Tibial nerve (tissue), 4 donors: Measurements from ENCODE around the gene RREB1. TPM values are rescaled to one million over a fixed set of nuclear protein-coding genes. Genes with fewer than 3 reads are reported as not detected.

Experiments used
- DNase-seq, 2 donors: peaks; one replicate each; pipeline ENCODE4 v3.0.0-alpha.2; 2019; ENCODE audit warnings: low spot score in 2 of 2
- H3K27ac ChIP-seq, 4 donors: fragments of 200-600 bp; sonication (generic) in 3 of 4; one replicate each; pipeline ENCODE4 v1.5.1; 2017 to 2019; ENCODE audit warnings: mild to moderate bottlenecking in 1 of 4
- H3K27me3 ChIP-seq, 2 donors: fragments of 200-600 bp; sonication (generic) in 1 of 2; one replicate each; pipeline versions ENCODE4 v1.5.1 to v1.6.0; 2017 to 2019
- H3K36me3 ChIP-seq, 3 donors: fragments of 200-600 bp; sonication (generic); one replicate each; pipeline ENCODE4 v1.5.1; 2018 to 2019
- H3K4me1 ChIP-seq, 4 donors: fragments of 200-600 bp; sonication (generic) in 3 of 4; one replicate each; pipeline ENCODE4 v1.5.1; 2017 to 2019
- H3K4me3 ChIP-seq, 4 donors: fragments of 200-600 bp; sonication (generic) in 3 of 4; one replicate each; pipeline ENCODE4 v1.5.1; 2017 to 2019; ENCODE audit warnings: mild to moderate bottlenecking in 1 of 4, moderate library complexity in 1 of 4
- H3K9me3 ChIP-seq, 4 donors: fragments of 200-600 bp; sonication (generic) in 3 of 4; one replicate each; pipeline ENCODE4 v1.5.1; 2017 to 2019
- EP300 ChIP-seq, 2 donors: sonication (generic); formaldehyde crosslinking; IDR thresholded peaks; one replicate each; pipeline ENCODE4 v1.6.1; 2017; ENCODE audit warnings: antibody characterized with exemption in 2 of 2, mild to moderate bottlenecking in 1 of 2
- POLR2A ChIP-seq, 2 donors: fragments of 450-650 bp; IDR thresholded peaks; one replicate each; pipeline ENCODE4 v1.6.1; 2017; ENCODE audit warnings: antibody characterized with exemption in 2 of 2, mild to moderate bottlenecking in 2 of 2, moderate library complexity in 2 of 2
- WGBS, 2 donors: methylation state at CpG; one replicate each; pipeline ENCODE4 v1.1.5; 2018; 5-methylcytosine and 5-hydroxymethylcytosine counted together
- total RNA-seq, 4 donors: library from RNA; depleted of rRNA; stranded (reverse); fragments of >200 nt; gene quantifications; one replicate each; pipeline ENCODE4 v1.1.0, GENCODE V29; 2016
- TF ChIP-seq, protein P1 (sequence below), 5 experiments: fragments of 200-600 bp in 3 of 5; fragments of 450-650 bp in 2 of 5; sonication (generic) in 3 of 5; IDR thresholded peaks; one replicate each; pipeline ENCODE4 v1.5.1; 2016 to 2019; ENCODE audit warnings: antibody characterized with exemption in 5 of 5, mild to moderate bottlenecking in 3 of 5, moderate library complexity in 2 of 5

RREB1 gene
- total RNA-seq, 4 donors from 2014 or later: 32.3 to 61.5 (median 36.3) TPM

DNA sequence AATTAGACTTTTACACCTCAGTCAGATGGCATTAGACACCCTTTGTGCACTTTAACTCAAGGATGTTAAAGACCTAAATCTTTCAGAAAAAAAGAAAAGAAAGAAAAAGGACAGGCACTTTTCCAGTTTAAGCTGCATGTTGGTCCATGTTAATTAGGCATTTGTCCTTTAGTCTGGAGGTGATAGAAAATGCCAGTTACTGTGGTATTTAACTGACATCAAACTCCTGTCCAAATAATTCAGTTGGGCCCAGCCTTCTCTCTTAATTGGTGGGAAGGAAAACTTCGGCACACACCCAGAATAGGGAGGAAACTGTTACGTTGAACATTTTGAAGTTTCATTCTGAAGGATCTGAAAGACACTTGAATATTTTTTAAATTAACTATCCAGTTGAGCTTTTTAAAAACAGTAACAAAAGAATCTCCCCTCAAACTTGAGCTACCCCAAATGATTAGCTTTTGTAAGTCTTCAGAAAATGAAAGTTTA, 30.3 kb downstream of the RREB1 start:
- H3K4me3 ChIP-seq: peak overlapping the region in 1 of 4 donors; percentile 28
- TF ChIP-seq EP300 (IDR thresholded peaks at IDR 0.05): no peak
- TF ChIP-seq, protein P1, sequence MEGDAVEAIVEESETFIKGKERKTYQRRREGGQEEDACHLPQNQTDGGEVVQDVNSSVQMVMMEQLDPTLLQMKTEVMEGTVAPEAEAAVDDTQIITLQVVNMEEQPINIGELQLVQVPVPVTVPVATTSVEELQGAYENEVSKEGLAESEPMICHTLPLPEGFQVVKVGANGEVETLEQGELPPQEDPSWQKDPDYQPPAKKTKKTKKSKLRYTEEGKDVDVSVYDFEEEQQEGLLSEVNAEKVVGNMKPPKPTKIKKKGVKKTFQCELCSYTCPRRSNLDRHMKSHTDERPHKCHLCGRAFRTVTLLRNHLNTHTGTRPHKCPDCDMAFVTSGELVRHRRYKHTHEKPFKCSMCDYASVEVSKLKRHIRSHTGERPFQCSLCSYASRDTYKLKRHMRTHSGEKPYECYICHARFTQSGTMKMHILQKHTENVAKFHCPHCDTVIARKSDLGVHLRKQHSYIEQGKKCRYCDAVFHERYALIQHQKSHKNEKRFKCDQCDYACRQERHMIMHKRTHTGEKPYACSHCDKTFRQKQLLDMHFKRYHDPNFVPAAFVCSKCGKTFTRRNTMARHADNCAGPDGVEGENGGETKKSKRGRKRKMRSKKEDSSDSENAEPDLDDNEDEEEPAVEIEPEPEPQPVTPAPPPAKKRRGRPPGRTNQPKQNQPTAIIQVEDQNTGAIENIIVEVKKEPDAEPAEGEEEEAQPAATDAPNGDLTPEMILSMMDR (IDR thresholded peaks at IDR 0.05): no peak
- no peak for TF ChIP-seq POLR2A (IDR thresholded peaks at IDR 0.05)

DNA sequence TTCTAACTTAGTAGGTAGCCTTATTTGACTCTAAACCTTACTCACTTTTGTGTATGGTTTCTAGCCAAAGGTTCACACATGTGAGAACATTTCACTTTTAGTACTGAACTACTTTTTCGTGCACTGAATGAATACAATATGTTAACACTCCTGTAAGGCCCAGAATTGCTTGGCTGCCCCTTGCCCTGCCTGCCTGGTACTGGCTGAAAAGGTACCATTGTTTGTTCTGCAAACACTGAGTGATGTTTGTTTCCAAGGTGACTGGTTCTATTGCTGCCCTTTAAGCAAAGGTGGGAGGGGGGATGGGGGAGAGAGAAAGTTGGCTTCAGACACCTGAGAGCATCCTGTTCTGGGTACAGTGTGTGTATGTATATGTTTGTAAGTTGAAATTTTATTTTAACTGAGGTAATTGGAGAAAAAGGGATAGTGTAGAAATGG, 31.2 kb downstream of the RREB1 start:
- H3K27ac ChIP-seq: peak overlapping the region in 3 of 4 donors; percentile 67 to 96 (median 85)
- no peaks in the 10 kb centered on the region for H3K36me3 ChIP-seq
- no peaks in the 10 kb centered on the region for H3K9me3 ChIP-seq
- no peak overlapping the region for H3K4me3 ChIP-seq
- peaks cover 0 to 63% (median 34%) of the 10 kb centered on the region in 4 donors for H3K4me1 ChIP-seq
- no peak for DNase-seq
- H3K27me3 ChIP-seq: no peaks in the 10 kb centered on the region
- WGBS, 2 donors: 52 to 54% methylated on average over 1 of the region's 1 CpG
- TF ChIP-seq, protein P1 (IDR thresholded peaks at IDR 0.05): no peak
- no peak for TF ChIP-seq POLR2A (IDR thresholded peaks at IDR 0.05)
- no peak for TF ChIP-seq EP300 (IDR thresholded peaks at IDR 0.05)

More for the DNA sequence above, 30.3 kb downstream of the RREB1 start:
- H3K36me3 ChIP-seq: no peaks in the 10 kb centered on the region
- H3K9me3 ChIP-seq: no peaks in the 10 kb centered on the region
- H3K27ac ChIP-seq: peak overlapping the region; percentile 56 to 96 (median 76)
- peaks cover 0 to 55% (median 32%) of the 10 kb centered on the region in 4 donors for H3K4me1 ChIP-seq
- WGBS, 2 donors: 17 to 18% methylated on average over 2 of the region's 2 CpGs
- H3K27me3 ChIP-seq: no peaks in the 10 kb centered on the region
- DNase-seq: no peak

DNA sequence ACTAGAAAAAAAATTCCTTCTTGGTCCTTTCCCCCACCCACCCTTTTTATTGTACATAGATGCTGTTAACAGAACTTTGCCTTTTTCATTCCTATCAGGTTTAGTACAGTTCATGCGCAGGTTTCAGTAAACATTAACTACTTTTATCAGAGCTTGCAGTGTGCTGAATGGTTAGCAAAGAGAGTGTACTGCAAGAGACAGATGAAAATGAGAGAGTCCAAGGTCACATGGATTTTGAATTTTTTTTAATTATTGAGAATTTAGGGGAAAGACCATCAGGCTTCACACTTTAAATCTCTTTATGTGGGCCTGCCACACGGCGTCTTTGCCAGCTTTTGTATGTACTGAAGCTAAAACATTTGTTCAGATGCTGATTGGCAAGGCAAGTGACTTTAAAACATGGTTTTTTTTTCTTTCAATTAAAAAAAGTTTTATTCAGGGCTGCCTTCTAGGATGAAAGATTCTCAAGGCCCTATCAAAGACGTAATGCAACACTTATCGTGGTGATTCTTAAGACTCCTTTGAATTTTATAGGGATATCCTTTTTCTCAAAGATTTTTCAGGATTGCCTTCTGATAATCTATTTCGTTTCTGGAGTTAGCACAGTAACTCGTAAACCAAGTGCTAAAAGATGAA, 32.2 kb downstream of the RREB1 start:
- Histone ChIP-seq H3K4me3 (peak overlapping the region in 2 of 4 donors; percentile 65 to 70), H3K27ac (peak overlapping the region in 3 of 4 donors; percentile 96 to 99 (median 97)), H3K4me1 (peaks cover 0 to 73% (median 43%) of the 10 kb centered on the region in 4 donors), H3K9me3 (no peaks in the 10 kb centered on the region), H3K27me3 (no peaks in the 10 kb centered on the region), H3K36me3 (no peaks in the 10 kb centered on the region)
- TF ChIP-seq POLR2A (IDR thresholded peaks at IDR 0.05): no peak
- TF ChIP-seq, protein P1 (IDR thresholded peaks at IDR 0.05): no peak
- TF ChIP-seq EP300 (IDR thresholded peaks at IDR 0.05): no peak
- DNase-seq: no peak
- WGBS, 2 donors: 83 to 89% methylated on average over 7 of the region's 7 CpGs

DNA sequence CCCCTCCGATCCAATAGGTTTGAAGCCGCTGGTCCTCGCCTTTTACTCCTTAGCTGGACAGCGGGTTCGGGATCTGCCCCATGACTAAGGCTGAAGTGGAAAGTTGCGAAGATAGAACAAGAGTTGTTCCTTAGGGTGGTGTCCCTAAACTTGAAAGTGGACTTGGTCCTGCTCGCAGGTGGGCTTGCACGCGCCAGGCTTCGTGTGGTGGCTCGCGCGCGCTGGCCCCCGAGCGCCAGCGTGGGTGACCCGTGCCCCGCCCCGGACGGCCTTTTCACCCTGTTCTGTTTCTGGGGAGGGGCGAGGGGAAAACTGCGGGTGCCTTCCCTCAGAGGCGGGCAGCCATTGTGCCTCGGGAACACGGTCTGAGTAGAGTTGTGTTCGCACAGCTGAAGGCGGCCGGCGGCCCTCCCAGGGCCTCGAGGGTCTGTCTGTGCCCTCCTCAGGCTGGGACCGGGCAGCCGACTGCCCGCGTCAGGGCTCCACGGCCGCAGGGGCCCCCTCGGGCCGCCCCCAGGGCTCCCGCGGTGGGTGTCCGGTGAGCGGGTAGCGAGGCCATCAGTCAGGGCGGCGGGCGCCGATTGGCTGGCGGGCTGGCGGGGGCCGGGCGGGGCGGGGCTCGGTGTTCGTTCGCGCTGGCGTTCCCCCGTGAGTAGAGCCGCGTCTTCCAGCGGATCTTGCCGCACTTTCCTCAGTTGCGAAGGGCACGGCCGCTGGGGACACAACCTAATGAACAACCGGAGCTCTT, 33.0 kb downstream of the RREB1 start:
- Histone ChIP-seq H3K4me3 (peak overlapping the region; percentile 65 to 79 (median 72)), H3K9me3 (no peaks in the 10 kb centered on the region), H3K27me3 (no peaks in the 10 kb centered on the region), H3K27ac (peak overlapping the region; percentile 88 to 99 (median 96)), H3K36me3 (no peaks in the 10 kb centered on the region), H3K4me1 (peaks cover 0 to 82% (median 51%) of the 10 kb centered on the region in 4 donors)
- peak; percentile 84 to 85 for DNase-seq
- WGBS, 2 donors: 4 to 5% methylated on average over 31 to 47 of the region's 67 CpGs
- TF ChIP-seq POLR2A (IDR thresholded peaks at IDR 0.05) (peak; percentile 79 to 92), EP300 (IDR thresholded peaks at IDR 0.05) (peak in 1 of 2 donors; percentile 94)
- TF ChIP-seq, protein P1 (IDR thresholded peaks at IDR 0.05): no peak
